ENCODE results near the gene KIF18B. TPM values are rescaled to one million over a fixed set of nuclear protein-coding genes. Genes with fewer than 3 reads are reported as not detected.

Gene KIF18B
- total RNA-seq, 8 experiments from 2014 or later = 0.20 to 17.8 (median 0.80) TPM

DNA sequence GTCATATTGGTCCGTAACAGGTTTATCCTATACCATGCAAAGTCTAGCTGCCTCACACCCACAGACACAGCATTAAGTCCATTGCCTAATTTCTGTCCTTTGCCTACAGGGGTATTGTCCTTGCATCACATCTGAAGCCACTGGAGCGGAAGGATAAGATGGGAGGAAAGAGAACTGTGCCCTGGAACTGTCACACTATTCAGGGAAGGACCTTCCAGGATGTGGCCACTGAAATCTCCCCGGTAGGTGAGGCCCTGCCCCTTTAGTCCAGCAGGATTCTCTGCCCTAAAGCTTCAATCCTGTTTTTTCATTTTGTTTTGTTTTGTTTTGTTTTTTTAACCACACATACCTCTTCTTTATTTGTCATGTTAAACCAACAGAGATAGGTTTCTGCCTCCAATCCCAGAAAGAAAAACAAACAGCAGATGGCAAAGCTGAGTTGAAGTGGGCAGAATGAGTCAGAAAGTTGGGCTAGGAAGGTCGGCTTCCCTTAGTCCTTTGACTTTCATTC lies 46.1 kb downstream of the KIF18B start:
- WGBS, 10 experiments = 33 to 100% (median 100%) methylated on average over 1 to 4 of the region's 4 CpGs; no CpG with 5 or more reads in 1 of the 10 experiments
- in situ Hi-C loops (cut with MboI; ENCODE audit: low pct_unique_long_range_greater_than_20kb in 2 of 9, low sequenced_read_pairs in 9 of 9, unreplicated experiment in 9 of 9) = loop anchor here in 2 of 9 experiments (25.0 kb wide), 2 partner anchors 111 to 136 kb away; no protein-coding TSS in a partner anchor
- no peak overlapping the region for H3K4me3 ChIP-seq

GRCh38 chr17:44900894-44901293 lies 46.7 kb downstream of the KIF18B start:
- peaks cover 7 to 12% of the 10 kb centered on the region in 2 donors for H3K4me1 ChIP-seq (replicated peaks in 1 of 2)
- ATAC-seq (replicated peaks in 6 of 8) = peak in 2 of 8 experiments; percentile 20 to 49
- 14 to 100% (median 58%) methylated on average over 1 to 3 of the region's 3 CpGs; no CpG with 5 or more reads in 2 of the 10 experiments for WGBS, 10 experiments
- no peak overlapping the region for H3K4me3 ChIP-seq
- in situ Hi-C loops (cut with MboI; ENCODE audit: low pct_unique_long_range_greater_than_20kb in 2 of 9, low sequenced_read_pairs in 9 of 9, unreplicated experiment in 9 of 9) = loop anchor here in 2 of 9 experiments (25.0 kb wide), 2 partner anchors 111 to 136 kb away; no protein-coding TSS in a partner anchor
- H3K27ac ChIP-seq = no peak overlapping the region

More for the DNA sequence above, 46.1 kb downstream of the KIF18B start:
- peaks cover 7 to 12% of the 10 kb centered on the region in 2 donors for H3K4me1 ChIP-seq (replicated peaks in 1 of 2)
- H3K27ac ChIP-seq = no peak overlapping the region
- ATAC-seq (replicated peaks in 6 of 8) = no peak

- Histone ChIP-seq H3K4me3 (peak within 1 kb of the TSS; percentile 50 to 87 (median 70)), H3K4me1 (replicated peaks in 1 of 2) (peaks cover 7 to 12% of the 10 kb centered on the region in 2 donors), H3K27ac (peak within 1 kb of the TSS; percentile 100)
- ATAC-seq (replicated peaks in 6 of 8) = peak; percentile 87 to 92 (median 88)
- in situ Hi-C loops (cut with MboI; ENCODE audit: low pct_unique_long_range_greater_than_20kb in 2 of 9, low sequenced_read_pairs in 9 of 9, unreplicated experiment in 9 of 9) = no loop called here
- WGBS, 10 experiments = 0% methylated on average over 2 to 23 of the region's 54 CpGs; no CpG with 5 or more reads in 3 of the 10 experiments
Observed at GRCh38 chr17:44899074-44899782, 48.3 kb downstream of the KIF18B start, which contains the start of gene EFTUD2. Gene EFTUD2 (minus strand): TSS chr17:44899445. CDS start chr17:44894521, 4,924 bp downstream.

- in situ Hi-C loops (cut with MboI; ENCODE audit: low pct_unique_long_range_greater_than_20kb in 2 of 9, low sequenced_read_pairs in 9 of 9, unreplicated experiment in 9 of 9) = no loop called here
- Histone ChIP-seq H3K4me1 (replicated peaks in 1 of 2) (peaks cover 7 to 12% of the 10 kb centered on the region in 2 donors), H3K27ac (peak overlapping the region; percentile 100), H3K4me3 (peak overlapping the region; percentile 50 to 87 (median 70))
- WGBS, 10 experiments = 0 to 14% (median 0%) methylated on average over 1 to 7 of the region's 7 CpGs; no CpG with 5 or more reads in 3 of the 10 experiments
- no peak for ATAC-seq (replicated peaks in 6 of 8)
Observed at GRCh38 chr17:44898768-44899073, 48.9 kb downstream of the KIF18B start.

- ATAC-seq (replicated peaks in 6 of 8) = no peak
- Histone ChIP-seq H3K4me1 (replicated peaks in 1 of 2) (peaks cover 7 to 11% of the 10 kb centered on the region in 2 donors), H3K4me3 (no peak overlapping the region), H3K27ac (no peak overlapping the region)
- in situ Hi-C loops (cut with MboI; ENCODE audit: low pct_unique_long_range_greater_than_20kb in 2 of 9, low sequenced_read_pairs in 9 of 9, unreplicated experiment in 9 of 9) = no loop called here
- 91 to 100% (median 99%) methylated on average over 1 to 4 of the region's 4 CpGs; no CpG with 5 or more reads in 2 of the 10 experiments for WGBS, 10 experiments
Observed at GRCh38 chr17:44894642-44895041, 52.9 kb downstream of the KIF18B start.

DNA sequence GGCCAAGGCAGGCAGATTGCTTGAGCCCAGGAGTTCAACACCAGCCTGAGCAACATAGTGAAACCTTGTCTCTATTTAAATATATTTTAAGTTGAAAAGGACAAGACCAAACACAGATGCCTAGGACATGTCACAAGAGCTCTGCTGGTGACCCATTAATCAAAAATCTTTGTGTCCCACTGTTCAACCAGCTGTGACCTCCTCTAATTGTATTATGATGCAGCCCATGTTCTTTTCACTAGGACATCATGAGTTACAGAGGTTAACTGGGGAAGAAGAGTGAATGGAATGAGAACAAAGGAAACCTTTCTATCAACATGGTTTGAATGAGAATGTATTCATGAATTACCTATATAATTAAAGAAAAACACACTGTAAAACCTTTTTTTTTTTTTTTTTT lies 55.3 kb downstream of the KIF18B start:
- H3K4me3 ChIP-seq = no peak overlapping the region
- in situ Hi-C loops (cut with MboI; ENCODE audit: low pct_unique_long_range_greater_than_20kb in 2 of 9, low sequenced_read_pairs in 9 of 9, unreplicated experiment in 9 of 9) = no loop called here
- no peak overlapping the region for H3K27ac ChIP-seq
- peaks cover 0 to 2% of the 10 kb centered on the region in 2 donors for H3K4me1 ChIP-seq (replicated peaks in 1 of 2)
- ATAC-seq (replicated peaks in 6 of 8) = peak in 3 of 8 experiments; percentile 47 to 72 (median 65)

- in situ Hi-C loops (cut with MboI; ENCODE audit: low pct_unique_long_range_greater_than_20kb in 2 of 9, low sequenced_read_pairs in 9 of 9, unreplicated experiment in 9 of 9) = no loop called here
- ATAC-seq (replicated peaks in 6 of 8) = no peak
- no peak overlapping the region for H3K4me3 ChIP-seq
- WGBS, 10 experiments = 63 to 100% (median 93%) methylated on average over 1 to 6 of the region's 7 CpGs; no CpG with 5 or more reads in 3 of the 10 experiments
- peaks cover 0 to 2% of the 10 kb centered on the region in 2 donors for H3K4me1 ChIP-seq (replicated peaks in 1 of 2)
- H3K27ac ChIP-seq = no peak overlapping the region
Observed at GRCh38 chr17:44889003-44889402, 58.6 kb downstream of the KIF18B start.

- Histone ChIP-seq H3K4me3 (no peak overlapping the region), H3K4me1 (replicated peaks in 1 of 2) (peaks cover 0 to 2% of the 10 kb centered on the region in 2 donors), H3K27ac (no peak overlapping the region)
- in situ Hi-C loops (cut with MboI; ENCODE audit: low pct_unique_long_range_greater_than_20kb in 2 of 9, low sequenced_read_pairs in 9 of 9, unreplicated experiment in 9 of 9) = no loop called here
- no peak for ATAC-seq (replicated peaks in 6 of 8)
- 91 to 100% (median 96%) methylated on average over 3 to 9 of the region's 10 CpGs; no CpG with 5 or more reads in 1 of the 10 experiments for WGBS, 10 experiments
Observed at GRCh38 chr17:44887971-44888954, 59.3 kb downstream of the KIF18B start.

GRCh38 chr17:44887016-44887415 lies 60.6 kb downstream of the KIF18B start:
- WGBS, 10 experiments = 100% methylated on average over 1 of the region's 1 CpG; no CpG with 5 or more reads in 6 of the 10 experiments
- H3K4me1 ChIP-seq (replicated peaks in 1 of 2) = no peaks in the 10 kb centered on the region
- H3K27ac ChIP-seq = no peak overlapping the region
- no peak overlapping the region for H3K4me3 ChIP-seq
- in situ Hi-C loops (cut with MboI; ENCODE audit: low pct_unique_long_range_greater_than_20kb in 2 of 9, low sequenced_read_pairs in 9 of 9, unreplicated experiment in 9 of 9) = no loop called here
- ATAC-seq (replicated peaks in 6 of 8) = no peak

- Histone ChIP-seq H3K4me1 (replicated peaks in 1 of 2) (no peaks in the 10 kb centered on the region), H3K27ac (no peak overlapping the region), H3K4me3 (no peak overlapping the region)
- in situ Hi-C loops (cut with MboI; ENCODE audit: low pct_unique_long_range_greater_than_20kb in 2 of 9, low sequenced_read_pairs in 9 of 9, unreplicated experiment in 9 of 9) = no loop called here
- 94 to 100% (median 100%) methylated on average over 1 to 2 of the region's 2 CpGs; no CpG with 5 or more reads in 3 of the 10 experiments for WGBS, 10 experiments
- ATAC-seq (replicated peaks in 6 of 8) = no peak
Observed at GRCh38 chr17:44884941-44885340, 62.6 kb downstream of the KIF18B start.

- Histone ChIP-seq H3K4me3 (no peak overlapping the region), H3K27ac (no peak overlapping the region), H3K4me1 (replicated peaks in 1 of 2) (no peaks in the 10 kb centered on the region)
- in situ Hi-C loops (cut with MboI; ENCODE audit: low pct_unique_long_range_greater_than_20kb in 2 of 9, low sequenced_read_pairs in 9 of 9, unreplicated experiment in 9 of 9) = no loop called here
- 41 to 100% (median 91%) methylated on average over 2 to 4 of the region's 4 CpGs for WGBS, 10 experiments
- no peak for ATAC-seq (replicated peaks in 6 of 8)
Observed at GRCh38 chr17:44881145-44881544, 66.4 kb downstream of the KIF18B start.

DNA sequence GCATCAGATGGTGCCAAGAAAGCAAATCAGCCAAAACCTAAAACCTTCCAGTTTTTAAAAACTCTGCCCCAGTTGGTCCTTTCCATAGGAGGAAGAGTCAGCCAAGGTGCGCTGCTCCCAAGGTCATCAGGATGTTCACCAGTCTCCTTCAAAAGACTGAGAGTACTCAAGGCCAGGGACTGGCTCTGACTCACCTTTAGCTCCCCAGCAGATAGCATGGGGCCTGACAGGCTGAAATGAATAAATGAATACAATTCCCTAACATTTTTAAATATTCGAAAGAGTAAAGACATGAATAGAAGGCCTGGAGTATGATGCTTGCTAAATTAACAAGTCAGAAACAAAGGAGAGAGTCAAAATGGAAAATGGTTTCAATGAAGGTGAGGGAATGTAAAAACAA lies 67.5 kb downstream of the KIF18B start:
- Histone ChIP-seq H3K27ac (no peak overlapping the region), H3K4me1 (replicated peaks in 1 of 2) (no peaks in the 10 kb centered on the region), H3K4me3 (no peak overlapping the region)
- ATAC-seq (replicated peaks in 6 of 8) = peak in 4 of 8 experiments; percentile 50 to 97 (median 78)
- WGBS, 10 experiments = 14 to 100% (median 74%) methylated on average over 1 to 2 of the region's 2 CpGs; no CpG with 5 or more reads in 2 of the 10 experiments
- in situ Hi-C loops (cut with MboI; ENCODE audit: low pct_unique_long_range_greater_than_20kb in 2 of 9, low sequenced_read_pairs in 9 of 9, unreplicated experiment in 9 of 9) = no loop called here
